ENCODE measurements around the gene GARS1.

- TF ChIP-seq CTCF (IDR thresholded peaks at IDR 0.05; ENCODE audit: low read depth, low read length, missing input control) (no peak), JUND (IDR thresholded peaks at IDR 0.05) (no peak), REST (IDR thresholded peaks at IDR 0.05) (no peak), YY1 (IDR thresholded peaks at IDR 0.05) (no peak)
Measured at GRCh38 chr7:30664184-30664885, 69.7 kb downstream of the GARS1 start.
